ENCODE measurements around the gene WDR18.

The WDR18 gene

DNA sequence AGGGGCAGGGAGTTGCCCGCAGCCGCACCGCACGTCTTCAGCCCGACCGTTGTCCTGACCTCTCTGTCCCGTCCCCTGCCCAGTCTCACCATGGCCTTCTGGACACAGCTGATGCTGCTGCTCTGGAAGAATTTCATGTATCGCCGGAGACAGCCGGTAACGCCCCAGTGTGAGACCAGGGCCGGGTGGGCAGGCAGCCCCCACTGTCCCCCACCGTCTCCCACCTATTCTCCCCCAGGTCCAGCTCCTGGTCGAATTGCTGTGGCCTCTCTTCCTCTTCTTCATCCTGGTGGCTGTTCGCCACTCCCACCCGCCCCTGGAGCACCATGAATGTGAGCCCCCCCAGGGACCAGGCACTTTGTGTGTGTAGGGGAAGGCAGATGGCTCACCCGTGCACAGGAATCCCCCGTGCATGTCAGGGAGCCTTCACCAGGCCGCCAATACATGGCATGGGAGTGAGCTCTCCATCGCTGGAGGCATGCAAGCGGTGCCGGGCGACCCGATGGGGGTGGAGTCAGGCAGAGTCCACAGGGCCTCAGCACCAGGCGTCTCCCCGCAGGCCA lies 57.2 kb downstream of the WDR18 start:
- H4K20me1 ChIP-seq (ENCODE audit: insufficient read depth, low read length) = no peaks in the 10 kb centered on the region
- H3K27ac ChIP-seq (ENCODE audit: low read length) = no peak overlapping the region
- H3K4me1 ChIP-seq (ENCODE audit: low read length) = peaks cover 31% of the 10 kb centered on the region
- H3K4me2 ChIP-seq (ENCODE audit: low read depth, low read length) = peak overlapping the region; percentile 66
- H3F3A ChIP-seq (ENCODE audit: insufficient read depth, low read length) = peaks cover 35% of the 10 kb centered on the region
- H3K36me3 ChIP-seq (replicated peaks; ENCODE audit: insufficient read depth, low read length) = no peaks in the 10 kb centered on the region; the same call in 1 of the 2 replicates
- TF ChIP-seq EZH2 (optimal IDR thresholded peaks at IDR 0.05; ENCODE audit: low read depth, low read length) (no peak), EZH2phosphoT487 (IDR thresholded peaks at IDR 0.05; ENCODE audit: low read length) (no peak)
- TF ChIP-seq, protein P1, sequence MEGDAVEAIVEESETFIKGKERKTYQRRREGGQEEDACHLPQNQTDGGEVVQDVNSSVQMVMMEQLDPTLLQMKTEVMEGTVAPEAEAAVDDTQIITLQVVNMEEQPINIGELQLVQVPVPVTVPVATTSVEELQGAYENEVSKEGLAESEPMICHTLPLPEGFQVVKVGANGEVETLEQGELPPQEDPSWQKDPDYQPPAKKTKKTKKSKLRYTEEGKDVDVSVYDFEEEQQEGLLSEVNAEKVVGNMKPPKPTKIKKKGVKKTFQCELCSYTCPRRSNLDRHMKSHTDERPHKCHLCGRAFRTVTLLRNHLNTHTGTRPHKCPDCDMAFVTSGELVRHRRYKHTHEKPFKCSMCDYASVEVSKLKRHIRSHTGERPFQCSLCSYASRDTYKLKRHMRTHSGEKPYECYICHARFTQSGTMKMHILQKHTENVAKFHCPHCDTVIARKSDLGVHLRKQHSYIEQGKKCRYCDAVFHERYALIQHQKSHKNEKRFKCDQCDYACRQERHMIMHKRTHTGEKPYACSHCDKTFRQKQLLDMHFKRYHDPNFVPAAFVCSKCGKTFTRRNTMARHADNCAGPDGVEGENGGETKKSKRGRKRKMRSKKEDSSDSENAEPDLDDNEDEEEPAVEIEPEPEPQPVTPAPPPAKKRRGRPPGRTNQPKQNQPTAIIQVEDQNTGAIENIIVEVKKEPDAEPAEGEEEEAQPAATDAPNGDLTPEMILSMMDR (IDR thresholded peaks at IDR 0.05; ENCODE audit: low read length) = no peak
- no peaks in the 10 kb centered on the region for H3K9me2 ChIP-seq (replicated peaks; ENCODE audit: insufficient read depth, low read length)
- no peaks in the 10 kb centered on the region for H3K9me3 ChIP-seq (replicated peaks; ENCODE audit: insufficient read depth, low read length)
- H3K79me2 ChIP-seq (ENCODE audit: low read length) = peaks cover 18% of the 10 kb centered on the region
- peak overlapping the region; percentile 18; the same call in 1 of the 2 replicates for H2AFZ ChIP-seq (ENCODE audit: low read length)
- no peak for DNase-seq
- no peaks in the 10 kb centered on the region for H3K27me3 ChIP-seq (replicated peaks; ENCODE audit: insufficient read depth, low read length)
- peak overlapping the region; percentile 72 for H3K4me3 ChIP-seq (ENCODE audit: low read length)
- H3K9ac ChIP-seq (ENCODE audit: low read length) = peak overlapping the region; percentile 12; the same call in 1 of the 2 replicates

DNA sequence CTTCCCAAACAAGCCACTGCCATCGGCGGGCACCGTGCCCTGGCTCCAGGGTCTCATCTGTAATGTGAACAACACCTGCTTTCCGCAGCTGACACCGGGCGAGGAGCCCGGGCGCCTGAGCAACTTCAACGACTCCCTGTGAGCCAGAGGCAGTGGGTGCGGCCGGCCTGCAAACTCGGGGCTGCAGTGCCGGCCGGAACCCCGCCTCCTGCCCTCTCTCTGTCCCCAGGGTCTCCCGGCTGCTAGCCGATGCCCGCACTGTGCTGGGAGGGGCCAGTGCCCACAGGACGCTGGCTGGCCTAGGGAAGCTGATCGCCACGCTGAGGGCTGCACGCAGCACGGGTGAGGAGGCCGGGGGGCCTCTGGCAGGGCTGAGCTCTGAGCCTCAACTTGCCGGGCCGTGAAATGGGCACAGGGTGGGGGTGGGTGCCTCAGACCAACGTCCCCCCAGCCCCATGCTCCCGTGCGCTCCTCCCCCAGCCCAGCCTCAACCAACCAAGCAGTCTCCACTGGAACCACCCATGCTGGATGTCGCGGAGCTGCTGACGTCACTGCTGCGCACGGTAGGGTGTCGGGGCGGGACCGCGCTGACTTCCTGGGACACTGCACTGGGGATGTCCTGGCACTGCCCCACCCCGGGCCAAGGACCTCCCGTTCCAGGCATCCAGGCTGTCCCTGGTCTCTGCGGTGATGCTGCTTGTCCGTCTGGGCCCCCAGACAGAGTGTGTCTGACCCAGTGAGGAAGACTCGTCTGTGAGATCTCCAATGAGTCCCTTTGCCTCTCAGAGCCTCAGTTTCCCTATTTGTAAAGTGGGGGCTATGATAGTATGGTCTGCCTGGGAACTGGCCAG lies 57.9 kb downstream of the WDR18 start:
- no peak overlapping the region for H2AFZ ChIP-seq (ENCODE audit: low read length)
- no peaks in the 10 kb centered on the region for H3K9me3 ChIP-seq (replicated peaks; ENCODE audit: insufficient read depth, low read length)
- peaks cover 17% of the 10 kb centered on the region for H3K79me2 ChIP-seq (ENCODE audit: low read length)
- no peaks in the 10 kb centered on the region for H4K20me1 ChIP-seq (ENCODE audit: insufficient read depth, low read length)
- no peaks in the 10 kb centered on the region for H3K9me2 ChIP-seq (replicated peaks; ENCODE audit: insufficient read depth, low read length)
- no peak overlapping the region for H3K9ac ChIP-seq (ENCODE audit: low read length)
- no peak for DNase-seq
- no peak overlapping the region for H3K4me3 ChIP-seq (ENCODE audit: low read length)
- TF ChIP-seq EZH2 (optimal IDR thresholded peaks at IDR 0.05; ENCODE audit: low read depth, low read length) (no peak), EZH2phosphoT487 (IDR thresholded peaks at IDR 0.05; ENCODE audit: low read length) (no peak)
- TF ChIP-seq, protein P1 (IDR thresholded peaks at IDR 0.05; ENCODE audit: low read length) = no peak
- H3K36me3 ChIP-seq (replicated peaks; ENCODE audit: insufficient read depth, low read length) = no peaks in the 10 kb centered on the region; the same call in 1 of the 2 replicates
- H3K4me2 ChIP-seq (ENCODE audit: low read depth, low read length) = peak overlapping the region; percentile 66; the same call in 1 of the 2 replicates
- H3F3A ChIP-seq (ENCODE audit: insufficient read depth, low read length) = peaks cover 31% of the 10 kb centered on the region
- H3K27me3 ChIP-seq (replicated peaks; ENCODE audit: insufficient read depth, low read length) = no peaks in the 10 kb centered on the region
- peaks cover 28% of the 10 kb centered on the region for H3K4me1 ChIP-seq (ENCODE audit: low read length)
- no peak overlapping the region for H3K27ac ChIP-seq (ENCODE audit: low read length)

DNA sequence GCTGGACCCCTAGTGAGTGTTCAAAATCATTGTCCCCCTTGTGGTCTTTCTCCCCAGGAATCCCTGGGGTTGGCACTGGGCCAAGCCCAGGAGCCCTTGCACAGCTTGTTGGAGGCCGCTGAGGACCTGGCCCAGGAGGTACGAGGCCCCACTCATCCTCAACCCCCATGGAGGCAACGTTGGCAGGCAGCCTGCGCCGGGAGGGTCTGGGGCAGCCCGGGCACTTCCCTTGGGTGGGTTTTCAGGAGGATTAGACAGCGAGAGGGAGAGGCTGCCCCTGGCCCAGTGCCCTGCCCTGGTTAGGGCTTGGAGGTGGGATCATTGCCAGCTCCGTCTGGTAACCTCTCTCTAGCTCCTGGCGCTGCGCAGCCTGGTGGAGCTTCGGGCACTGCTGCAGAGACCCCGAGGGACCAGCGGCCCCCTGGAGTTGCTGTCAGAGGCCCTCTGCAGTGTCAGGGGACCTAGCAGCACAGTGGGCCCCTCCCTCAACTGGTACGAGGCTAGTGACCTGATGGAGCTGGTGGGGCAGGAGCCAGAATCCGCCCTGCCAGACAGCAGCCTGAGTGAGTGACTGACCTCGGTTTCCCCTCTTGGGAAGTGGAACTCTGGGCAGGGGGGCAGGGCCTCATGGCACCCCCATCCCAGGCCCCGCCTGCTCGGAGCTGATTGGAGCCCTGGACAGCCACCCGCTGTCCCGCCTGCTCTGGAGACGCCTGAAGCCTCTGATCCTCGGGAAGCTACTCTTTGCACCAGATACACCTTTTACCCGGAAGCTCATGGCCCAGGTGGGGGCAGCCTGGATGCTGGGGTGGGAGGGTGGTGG lies 58.8 kb downstream of the WDR18 start:
- Histone ChIP-seq H3K4me1 (ENCODE audit: low read length) (peaks cover 22% of the 10 kb centered on the region), H2AFZ (ENCODE audit: low read length) (no peak overlapping the region), H3K9ac (ENCODE audit: low read length) (no peak overlapping the region), H3K27me3 (replicated peaks; ENCODE audit: insufficient read depth, low read length) (no peaks in the 10 kb centered on the region), H3K9me3 (replicated peaks; ENCODE audit: insufficient read depth, low read length) (no peaks in the 10 kb centered on the region), H3K79me2 (ENCODE audit: low read length) (peaks cover 17% of the 10 kb centered on the region), H3F3A (ENCODE audit: insufficient read depth, low read length) (peaks cover 24% of the 10 kb centered on the region), H3K27ac (ENCODE audit: low read length) (no peak overlapping the region), H3K9me2 (replicated peaks; ENCODE audit: insufficient read depth, low read length) (no peaks in the 10 kb centered on the region), H3K4me3 (ENCODE audit: low read length) (no peak overlapping the region), H3K36me3 (replicated peaks; ENCODE audit: insufficient read depth, low read length) (no peaks in the 10 kb centered on the region; the same call in 1 of the 2 replicates), H4K20me1 (ENCODE audit: insufficient read depth, low read length) (no peaks in the 10 kb centered on the region), H3K4me2 (ENCODE audit: low read depth, low read length) (no peak overlapping the region)
- TF ChIP-seq EZH2phosphoT487 (IDR thresholded peaks at IDR 0.05; ENCODE audit: low read length) = no peak
- no peak for TF ChIP-seq EZH2 (optimal IDR thresholded peaks at IDR 0.05; ENCODE audit: low read depth, low read length)
- TF ChIP-seq, protein P1 (IDR thresholded peaks at IDR 0.05; ENCODE audit: low read length) = no peak
- DNase-seq = no peak

Data from MM.1S (cell line).